ENCODE measurements around the gene HKDC1.

Gene HKDC1

DNA sequence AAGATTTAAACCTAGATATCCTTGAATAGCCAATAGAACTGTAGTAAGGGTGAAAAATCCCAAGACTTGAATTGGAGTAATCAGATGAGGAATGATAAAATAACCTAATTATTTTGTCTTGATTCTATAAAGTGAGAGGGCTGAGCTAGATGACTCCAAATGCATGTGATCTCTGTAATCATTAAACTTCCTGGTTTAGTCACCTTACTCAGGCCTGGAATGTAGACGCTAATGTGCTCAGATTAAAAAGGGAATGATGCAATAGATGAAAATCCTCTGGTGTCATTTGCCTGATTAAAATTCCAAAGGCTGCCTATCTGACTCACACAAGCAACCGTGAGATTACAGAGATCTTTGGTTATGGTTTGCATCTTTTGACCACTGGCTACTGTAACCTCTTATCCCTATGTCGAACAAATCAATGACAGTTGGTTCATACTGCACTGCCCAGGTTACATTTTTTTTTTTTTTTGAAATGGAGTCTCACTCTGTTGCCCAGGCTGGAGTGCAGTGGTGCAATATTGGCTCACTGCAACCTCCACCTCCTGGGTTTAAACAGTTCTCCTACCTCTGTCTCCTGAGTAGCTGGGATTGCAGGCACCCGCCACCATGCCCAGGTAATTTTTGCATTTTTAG, 2.9 kb upstream of the HKDC1 start:
- DNase-seq = peak; percentile 93

DNA sequence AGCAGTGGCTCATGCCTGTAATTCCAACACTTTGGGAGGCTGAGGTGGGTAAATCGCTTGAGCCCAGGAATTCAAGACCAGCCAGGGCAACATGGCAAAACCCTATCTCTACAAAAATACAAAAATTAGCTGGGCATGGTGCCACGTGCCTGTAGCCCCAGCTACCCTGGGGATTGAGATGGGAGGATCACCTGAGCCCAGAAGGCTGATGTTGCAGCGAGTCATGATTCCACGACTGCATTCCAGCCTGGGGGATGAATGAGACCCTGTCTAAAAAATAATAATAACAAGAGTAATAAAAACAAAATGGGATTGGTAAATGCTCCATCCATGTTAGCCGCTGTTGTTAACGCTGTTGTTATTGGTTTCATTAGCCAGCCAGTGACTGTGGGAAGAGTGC, 1.3 kb upstream of the HKDC1 start:
- peak; percentile 55 for DNase-seq

DNA sequence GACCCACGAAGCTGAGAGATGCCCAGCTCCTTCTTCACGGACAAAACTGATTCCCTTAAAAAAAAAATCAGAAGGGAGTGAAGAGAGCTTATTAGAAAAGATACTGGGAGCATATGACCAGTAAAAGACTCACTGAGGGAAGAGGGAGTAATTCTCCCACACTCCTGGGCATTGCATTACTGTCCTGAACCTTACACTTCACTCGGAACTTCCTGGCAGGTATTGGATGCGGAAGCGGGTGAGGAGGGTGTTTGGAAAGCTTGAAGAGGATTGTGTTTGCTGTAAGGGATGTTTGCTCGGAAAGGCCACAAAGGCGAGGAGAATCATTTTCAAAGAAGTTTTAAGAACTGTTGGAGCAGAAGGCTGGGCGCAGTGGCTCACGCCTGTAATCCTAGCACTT, 375 bp downstream of the HKDC1 start:
- no peak for DNase-seq

DNA sequence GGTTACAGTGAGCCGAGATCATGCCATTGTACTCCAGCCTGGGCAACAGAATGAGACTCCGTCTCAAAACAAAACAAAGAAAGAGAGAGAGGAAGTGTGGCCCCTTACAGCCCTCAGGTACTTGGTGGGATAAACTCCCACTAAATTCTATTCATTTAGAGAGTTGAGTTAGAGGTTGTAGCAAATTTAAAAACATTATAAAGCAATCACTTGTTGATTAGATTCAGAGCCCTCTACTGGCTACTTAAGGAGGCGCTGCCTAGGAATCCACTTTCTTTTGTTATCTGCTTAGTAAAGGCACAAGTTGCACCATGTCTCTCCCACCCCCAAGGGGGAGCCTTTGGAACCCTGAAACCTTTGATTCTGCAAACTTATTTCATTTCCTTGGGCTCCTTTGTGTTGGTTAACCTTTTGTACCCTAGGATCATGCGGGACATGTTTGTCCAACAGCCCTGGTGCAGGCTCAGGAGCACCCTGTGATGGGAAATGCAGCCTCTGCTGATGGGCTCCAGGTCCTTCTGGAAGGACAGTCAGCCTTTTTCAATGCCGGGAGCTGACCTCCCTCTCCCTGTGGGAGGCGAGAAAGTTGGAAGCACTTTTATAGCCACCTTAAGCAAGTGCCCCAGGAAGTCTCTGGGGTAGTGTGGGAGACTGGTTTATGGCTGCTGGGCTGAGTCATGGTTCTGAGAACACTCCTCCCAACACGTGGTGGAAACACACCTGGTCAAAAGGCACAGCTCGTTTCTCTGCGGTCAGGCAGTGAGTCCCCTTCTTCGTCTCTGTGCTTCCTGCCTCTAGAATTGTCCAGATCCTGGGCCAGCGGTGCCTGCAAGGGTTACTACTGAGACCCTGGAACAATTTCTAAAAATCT, 2.3 kb downstream of the HKDC1 start:
- peak; percentile 58 for DNase-seq

DNA sequence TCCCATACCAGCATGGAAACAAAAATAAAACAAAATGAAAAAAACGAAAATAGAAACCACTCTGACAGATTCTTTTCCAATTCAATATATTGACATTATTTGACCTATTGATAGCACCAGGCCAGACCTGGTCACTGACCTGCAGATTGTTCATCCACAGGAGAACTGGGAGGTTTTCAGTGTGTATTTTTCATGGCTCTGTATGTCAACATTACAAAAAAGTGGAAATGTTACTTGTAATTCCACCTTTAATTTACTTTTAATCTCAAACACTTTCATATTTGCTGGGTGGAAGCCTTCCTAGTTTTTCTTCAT, 2.9 kb downstream of the HKDC1 start:
- DNase-seq = no peak

DNA sequence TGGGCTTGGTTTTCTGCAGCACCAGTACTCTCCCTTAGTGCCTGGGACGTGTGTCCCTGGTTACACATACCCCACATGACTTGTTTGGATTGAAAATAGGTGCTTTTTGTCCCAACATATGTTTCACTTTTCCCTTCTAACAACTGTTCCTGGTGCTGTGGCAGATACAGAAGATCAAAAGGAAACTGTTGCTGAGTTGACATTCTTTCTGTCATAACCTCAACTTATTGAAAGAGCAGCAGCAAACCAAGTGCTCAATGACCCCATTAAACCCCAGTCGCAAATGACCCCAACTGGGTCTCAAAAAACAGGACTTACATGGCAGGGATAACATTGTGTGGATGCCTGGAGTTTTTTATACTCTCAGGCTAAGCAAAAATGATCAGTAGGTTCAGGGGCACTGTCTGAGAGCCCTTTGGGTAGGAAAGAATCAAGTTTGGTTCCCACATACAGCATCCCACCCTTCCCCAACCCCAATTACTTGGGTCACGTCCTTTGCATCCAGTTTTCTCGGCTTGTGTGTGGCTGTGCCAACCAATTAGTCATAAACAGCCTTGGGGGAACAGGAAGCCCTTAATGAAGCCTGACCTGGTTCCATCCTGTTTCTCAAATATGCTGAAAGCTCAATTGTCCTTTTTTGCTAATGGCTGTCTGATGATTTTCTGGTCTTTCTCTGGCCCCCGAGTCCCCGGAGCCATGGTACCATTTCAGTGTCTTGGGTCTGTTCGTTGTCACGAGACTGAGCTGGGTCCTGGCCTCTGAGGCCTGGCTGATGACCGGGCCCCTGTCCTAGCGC, 4.9 kb downstream of the HKDC1 start:
- DNase-seq = peak; percentile 25

DNA sequence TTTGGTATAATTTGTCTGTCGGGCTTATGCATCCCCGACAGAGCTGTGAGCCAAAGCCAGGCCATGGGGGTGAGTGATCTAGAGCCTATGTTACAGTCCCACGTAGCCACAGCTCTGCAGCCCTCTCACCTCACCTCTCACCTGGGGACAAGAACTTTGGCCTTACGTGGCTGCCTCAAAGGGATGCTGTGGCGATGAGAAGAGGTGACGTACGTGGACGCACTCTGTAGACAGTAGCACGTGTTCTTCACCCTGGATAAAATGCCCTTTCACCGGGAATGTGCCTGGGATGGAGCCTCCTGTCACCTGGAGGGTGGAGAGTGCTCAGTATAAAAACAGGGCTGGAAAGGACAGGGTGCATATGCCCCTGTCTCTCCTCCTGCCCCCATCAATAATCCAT, 5.5 kb downstream of the HKDC1 start:
- DNase-seq = no peak

DNA sequence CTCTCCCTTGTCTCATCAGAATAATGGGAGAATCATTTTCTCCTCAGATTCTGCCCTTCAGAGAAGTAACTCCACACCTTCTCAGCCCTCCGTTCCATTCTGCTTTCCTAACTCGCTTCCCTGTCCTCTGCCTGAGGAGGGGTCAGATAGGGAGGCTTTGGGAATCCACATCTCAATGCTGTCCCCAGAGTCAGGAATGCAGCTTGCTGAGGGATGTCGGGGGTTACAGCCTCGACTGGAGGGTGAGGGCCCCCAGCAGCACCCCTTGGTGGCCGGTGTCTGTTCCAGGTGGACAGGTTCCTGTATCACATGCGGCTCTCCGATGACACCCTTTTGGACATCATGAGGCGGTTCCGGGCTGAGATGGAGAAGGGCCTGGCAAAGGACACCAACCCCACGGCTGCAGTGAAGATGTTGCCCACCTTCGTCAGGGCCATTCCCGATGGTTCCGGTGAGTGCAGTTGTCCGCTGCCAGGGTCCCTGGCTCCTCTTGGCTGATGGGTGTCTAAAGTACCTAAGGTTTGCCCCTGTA, 6.9 kb downstream of the HKDC1 start:
- no peak for DNase-seq

DNA sequence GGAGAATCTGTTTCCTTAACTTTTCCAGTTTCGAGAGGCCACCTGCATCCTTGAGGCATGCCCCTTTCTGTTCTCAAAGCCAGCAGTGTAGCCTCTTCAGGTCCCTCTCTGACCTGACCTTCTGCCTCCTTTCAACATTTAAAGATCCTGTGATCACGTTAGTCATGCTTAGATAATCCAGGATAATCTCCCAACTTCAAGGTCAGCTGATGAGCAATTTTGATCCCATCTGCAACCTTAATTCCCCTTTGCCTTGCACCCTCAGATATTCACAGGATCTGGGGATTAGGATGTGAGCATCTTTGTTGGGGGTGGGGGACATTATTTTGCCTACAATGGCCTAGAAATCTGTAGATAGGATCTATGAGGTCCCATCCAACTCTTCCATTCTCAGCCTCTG, 8.0 kb downstream of the HKDC1 start:
- no peak for DNase-seq

DNA sequence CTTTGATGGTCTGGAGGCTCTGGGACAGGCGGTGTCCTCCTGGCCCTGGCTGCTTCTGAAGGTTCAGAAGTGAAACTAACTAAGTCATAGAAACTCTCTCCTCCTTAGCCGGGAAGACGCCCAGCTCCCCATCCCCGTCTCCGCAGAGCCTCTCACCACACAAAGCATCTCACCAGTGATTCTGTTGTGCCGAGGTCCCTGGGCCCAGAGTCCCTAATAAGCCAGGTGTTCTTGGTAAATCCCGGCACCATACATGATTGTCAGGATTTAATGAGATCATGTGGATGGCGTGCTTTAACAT, 9.4 kb downstream of the HKDC1 start:
- no peak for DNase-seq

DNA sequence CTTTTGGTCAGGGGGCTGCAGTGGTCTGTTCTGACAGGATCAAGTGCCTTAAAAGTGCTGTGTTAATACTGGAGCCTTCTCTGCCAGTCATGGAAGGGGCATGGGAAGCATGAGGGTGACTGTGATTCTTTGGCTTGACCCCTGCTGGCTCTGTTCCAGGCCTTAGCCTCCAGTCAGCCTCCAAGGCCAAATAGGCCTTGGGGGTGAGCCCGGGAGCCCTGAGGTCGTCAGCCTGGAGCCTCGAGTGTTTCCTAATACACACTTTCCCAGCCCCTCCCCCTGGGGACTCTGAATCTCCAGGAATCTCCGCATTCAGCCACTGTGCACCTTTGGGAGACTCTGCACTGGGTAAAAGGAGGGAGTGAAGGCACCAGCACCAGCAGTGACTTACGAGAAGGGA, 10.0 kb downstream of the HKDC1 start:
- DNase-seq = no peak

DNA sequence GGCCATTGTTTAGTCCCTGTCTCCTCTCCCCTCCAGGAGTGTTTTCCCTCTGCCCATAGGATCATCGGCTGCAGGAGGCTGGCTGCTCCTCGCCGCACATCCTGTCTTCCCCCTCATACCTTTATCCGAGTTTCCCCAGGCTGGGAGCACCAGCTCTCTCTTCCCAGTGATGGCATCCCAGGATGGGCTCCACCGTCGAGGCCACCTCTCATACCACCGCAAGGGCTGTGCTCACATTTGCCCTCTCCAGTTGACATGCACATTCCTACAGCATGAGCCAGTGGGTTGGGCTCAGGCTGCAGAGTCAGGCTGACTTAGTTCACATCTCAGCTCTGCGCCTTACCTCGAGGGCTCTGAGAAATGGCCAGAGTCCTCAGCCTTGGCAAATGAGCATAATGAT, 12.1 kb downstream of the HKDC1 start:
- DNase-seq = peak; percentile 75

DNA sequence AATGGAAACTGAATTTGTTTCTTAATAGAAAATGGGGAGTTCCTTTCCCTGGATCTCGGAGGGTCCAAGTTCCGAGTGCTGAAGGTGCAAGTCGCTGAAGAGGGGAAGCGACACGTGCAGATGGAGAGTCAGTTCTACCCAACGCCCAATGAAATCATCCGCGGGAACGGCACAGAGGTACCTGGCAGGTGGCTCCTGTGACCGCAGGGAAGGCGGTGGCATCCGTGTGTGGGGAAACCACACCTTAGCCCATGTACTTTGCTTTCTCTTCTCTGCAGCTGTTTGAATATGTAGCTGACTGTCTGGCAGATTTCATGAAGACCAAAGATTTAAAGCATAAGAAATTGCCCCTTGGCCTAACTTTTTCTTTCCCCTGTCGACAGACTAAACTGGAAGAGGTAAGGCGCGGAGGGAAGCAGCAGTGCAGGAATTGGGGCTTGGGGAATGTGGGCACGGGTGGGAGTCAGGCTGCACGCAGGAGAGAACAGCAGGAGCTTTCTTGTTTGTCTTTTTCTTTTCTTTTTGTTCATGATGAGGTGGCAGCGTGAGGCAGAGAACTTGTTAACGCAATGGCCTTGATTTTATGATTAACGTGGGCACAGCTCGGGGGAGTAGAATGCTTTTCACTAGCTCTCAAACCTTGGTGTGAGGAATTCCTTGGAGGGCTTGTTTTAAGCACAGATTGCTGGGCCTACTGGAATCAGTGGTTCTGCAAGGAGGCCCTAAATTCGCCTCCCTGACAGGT, 12.8 kb downstream of the HKDC1 start:
- DNase-seq = peak; percentile 17

DNA sequence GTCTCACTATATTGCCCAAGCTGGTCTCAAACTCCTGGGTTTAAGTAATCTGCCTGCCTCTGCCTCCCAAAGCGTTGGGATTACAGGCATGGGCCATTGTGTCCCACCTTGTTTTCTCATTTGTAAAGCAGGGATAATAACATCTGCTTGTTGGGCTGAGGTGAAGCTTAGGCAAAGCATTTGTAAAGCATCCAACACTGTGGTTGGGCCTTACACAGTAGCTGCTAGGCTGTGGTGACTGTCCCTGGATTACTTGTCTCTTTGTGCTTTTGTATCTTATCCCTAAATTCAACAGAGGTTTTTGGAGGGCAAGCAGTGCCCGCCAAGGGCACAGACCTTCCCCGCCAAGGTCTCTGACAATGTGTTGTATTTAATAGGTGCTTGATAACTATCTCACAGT, 14.3 kb downstream of the HKDC1 start:
- no peak for DNase-seq

DNA sequence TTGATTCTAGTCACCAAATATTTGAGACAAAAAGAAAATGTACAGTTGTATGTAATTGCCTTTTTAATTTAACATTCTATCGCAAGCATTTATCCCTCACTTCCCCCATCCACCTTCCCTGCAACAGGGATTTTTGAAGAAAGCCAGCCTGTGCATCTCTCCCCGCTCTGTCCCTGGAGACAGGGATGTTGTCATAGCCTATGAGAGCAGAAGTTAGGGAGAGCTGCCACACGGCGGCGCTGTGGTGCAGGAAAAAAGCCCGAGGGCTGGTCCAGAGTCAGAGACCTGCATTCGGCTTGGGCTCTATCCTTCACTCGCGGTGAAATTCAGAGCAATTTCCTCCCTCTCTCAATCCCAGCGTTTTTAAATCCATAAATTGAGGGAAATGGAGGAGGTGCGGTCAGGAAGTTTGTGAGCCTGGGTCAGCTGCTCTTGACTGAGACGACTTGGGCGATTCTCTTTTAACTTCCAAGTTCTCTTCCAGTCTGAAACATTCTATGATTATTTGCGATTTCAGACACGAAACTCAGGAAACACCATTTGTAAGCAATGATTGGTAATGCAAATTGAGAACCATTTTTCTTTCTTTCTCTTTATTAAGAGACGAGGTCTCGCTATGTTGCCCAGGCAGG, 17.5 kb downstream of the HKDC1 start:
- peak; percentile 70 for DNase-seq

DNA sequence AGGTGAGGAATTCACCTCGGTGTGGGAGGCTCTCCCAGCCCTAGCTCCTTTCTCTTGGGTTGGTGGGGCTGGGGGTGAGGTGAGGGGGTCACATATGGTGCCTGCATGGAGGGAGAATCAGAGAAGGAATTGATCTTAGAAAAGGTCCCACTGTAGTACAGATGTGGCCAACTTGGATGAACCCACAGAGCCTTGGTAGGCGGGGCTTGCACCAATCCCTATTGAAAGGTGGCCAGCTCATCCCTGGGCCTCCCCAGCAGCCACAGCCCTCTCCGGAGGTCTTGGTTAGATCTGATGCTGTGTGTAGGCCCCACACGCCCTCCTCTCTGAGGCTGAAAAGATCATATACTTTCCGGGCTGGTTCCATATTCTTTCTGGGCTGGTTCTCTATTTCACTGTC, 19.0 kb downstream of the HKDC1 start:
- no peak for DNase-seq

DNA sequence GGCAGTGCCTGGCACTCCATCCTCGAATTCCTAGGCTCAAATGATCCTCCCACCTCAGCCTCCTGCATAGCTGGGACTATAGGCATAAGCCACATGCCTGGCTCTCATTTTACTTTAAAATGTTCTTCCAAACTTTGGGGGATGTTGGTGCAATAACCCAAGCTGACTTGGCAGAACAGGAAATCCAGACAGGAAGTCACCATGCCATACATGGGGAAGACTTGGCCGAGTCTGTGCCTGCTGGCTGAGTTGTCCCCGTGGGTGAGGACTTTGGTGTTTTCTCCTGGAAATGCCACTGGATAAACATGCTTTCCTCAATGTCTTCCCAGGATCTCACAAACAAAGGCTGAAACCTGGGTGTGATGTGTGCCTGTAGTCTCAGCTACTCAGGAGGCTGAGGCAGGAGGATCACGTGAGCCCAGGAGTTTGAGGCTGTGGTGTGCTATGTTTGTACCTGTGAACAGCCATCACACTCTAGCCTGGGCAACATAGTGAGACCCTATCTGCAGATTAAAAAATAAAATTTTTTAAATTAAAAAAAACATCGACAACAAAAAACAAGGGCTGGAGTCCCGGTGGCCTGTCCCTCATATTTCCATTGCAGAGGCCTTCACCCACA, 19.8 kb downstream of the HKDC1 start:
- DNase-seq = no peak

DNA sequence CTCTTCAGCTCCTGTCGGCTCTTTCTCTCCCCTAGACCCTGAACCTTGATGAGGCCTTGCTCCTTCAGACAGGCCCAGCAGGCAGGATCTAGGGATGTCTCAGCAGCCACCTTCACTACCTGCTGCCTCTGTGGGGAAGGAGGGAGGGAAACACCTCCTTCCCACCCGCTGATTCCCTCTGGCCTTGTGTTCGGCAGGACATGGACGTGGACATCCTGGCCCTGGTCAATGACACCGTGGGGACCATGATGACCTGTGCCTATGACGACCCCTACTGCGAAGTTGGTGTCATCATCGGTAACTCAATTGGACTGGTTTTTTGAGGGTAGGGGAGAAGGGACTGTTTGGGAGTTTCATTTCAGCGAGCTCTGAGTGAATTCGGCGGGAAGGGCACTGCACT, 20.3 kb downstream of the HKDC1 start:
- no peak for DNase-seq

DNA sequence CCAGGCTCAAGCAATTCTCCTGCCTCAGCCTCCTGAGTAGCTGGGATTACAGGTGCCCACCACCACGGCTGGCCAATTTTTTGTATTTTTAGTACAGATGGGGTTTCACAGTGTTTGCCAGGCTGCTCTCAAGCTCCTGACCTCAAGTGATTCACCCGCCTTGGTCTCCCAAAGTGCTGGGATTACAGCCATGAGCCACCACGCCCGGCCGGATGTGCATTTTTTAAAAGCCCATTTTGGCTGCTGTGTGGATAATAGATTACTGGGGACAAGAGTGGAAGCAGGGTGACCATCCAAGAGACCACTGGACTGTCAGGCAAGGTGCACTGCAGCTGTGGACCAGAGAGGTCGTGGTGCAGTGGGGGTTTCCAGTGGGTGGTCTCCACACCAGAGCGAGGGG, 21.4 kb downstream of the HKDC1 start:
- no peak for DNase-seq

DNA sequence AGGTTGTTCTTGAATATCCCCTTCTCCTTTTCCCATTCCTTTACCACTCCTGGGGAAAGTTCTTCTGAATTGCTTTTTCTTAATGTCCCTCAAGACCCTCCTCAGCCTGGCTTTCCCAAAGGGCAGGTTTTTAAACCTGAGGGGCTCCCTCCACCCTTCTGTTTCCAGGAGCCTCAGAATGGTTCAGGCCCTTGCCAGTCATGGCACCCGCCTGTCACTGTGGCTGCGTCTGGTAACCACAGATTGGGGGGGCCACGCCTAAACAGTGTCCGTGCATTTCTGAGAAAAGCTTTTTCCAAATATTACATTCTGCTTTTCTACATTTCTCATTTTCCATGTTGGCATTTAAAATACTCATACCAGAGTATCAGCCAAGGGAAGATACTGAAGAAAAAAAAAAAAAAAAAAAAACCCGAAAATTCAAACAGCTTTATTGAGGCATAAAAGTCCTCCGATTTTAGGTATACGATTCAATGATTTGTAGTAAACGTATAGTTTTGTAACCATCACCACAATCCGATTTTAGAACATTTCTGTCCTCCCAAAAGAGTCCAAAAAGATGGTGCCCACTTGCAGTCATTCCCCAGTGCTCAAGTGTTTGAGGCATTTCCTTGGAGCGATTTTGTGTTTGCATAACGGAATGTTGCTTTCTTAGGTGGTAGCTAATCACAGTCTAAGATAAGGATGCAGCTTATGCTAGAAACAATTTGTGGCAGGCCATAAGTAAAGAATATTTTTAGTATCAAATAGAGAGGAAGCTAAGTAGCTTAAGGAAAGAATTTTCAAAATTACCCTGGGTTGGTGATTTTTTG, 22.1 kb downstream of the HKDC1 start:
- no peak for DNase-seq

DNA sequence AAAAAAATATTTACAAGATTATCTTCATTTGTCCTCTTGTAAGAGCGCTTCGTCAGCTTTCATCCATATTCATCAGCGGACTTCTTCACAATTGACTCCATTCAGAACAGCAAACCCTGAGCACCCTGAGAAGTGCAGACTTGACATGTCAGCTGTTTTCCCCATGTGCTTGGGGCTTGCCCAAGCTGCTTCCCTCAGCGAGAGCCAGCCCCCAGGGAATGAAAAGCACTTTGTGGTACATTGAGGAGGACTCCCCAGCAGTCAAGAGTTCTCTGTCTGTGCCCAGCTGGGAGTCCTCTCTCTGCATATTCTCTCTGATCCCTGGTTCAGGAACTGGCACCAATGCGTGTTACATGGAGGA, 22.7 kb downstream of the HKDC1 start:
- DNase-seq = no peak
